ENCODE results near the gene SPHK1.

The SPHK1 gene

DNA sequence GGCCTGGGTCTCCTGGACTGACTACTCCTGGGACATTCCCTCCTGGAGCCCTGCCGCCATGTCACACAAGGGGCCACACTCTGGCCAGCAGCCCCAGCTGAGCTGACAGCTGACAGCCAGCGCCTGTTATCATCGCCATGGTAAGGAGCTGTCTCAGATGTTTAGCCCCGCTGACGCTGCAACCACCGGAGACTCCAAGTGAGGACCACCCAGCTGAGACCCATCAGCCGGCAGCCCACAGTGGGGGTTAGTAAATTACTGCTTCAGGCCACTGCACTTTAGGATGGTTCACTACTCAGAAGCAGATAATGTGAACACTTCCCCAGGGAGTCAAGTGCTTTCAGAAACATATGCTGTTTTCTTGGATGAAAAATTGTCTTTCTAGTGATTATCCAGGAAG, 14.6 kb upstream of the SPHK1 start:
- Histone ChIP-seq H3K4me3 (ENCODE audit: low read length) (no peak overlapping the region), H3K36me3 (ENCODE audit: insufficient read depth, low read length) (no peaks in the 10 kb centered on the region), H3K4me1 (ENCODE audit: insufficient read depth, low read length) (peaks cover 13% of the 10 kb centered on the region), H2AFZ (ENCODE audit: low read depth, low read length) (no peak overlapping the region), H3K9me3 (ENCODE audit: low read length) (no peaks in the 10 kb centered on the region), H3K27me3 (ENCODE audit: insufficient read depth, low read length) (no peaks in the 10 kb centered on the region)

DNA sequence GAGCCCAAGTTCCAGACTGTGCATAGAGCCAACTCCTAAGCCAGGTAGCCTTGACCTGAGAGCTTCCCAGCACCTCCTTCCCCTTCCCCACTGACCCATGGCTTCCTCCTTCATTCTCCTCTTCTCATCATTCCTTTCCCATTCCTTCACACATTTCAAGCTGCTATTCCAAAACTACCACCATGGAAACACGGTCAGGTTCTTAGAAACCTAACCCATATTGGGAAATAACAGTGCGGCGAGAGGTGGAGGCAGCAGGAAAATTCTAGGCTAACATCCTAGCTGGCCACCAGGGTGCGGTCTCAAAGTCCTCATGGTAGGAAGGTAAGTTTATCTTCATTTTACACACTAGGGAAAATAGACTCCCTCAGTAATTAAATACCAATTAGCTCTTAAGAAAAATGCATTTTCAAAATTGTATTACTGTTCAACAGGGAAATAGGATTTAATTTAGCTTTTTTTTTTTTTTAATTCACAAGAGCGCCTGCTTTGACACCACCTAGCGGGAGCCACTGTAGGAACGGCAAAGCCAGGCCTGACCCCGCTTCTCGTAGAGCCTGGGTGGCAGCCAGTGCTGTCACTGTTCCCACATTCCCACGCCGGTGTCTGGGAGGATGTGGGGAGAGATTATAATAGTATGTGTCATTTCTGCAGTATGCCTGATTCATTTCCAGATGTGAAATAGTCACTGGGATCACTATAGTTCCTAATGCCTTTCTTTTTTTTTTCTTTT, 14.0 kb upstream of the SPHK1 start:
- no peaks in the 10 kb centered on the region for H3K36me3 ChIP-seq (ENCODE audit: insufficient read depth, low read length)
- no peak overlapping the region for H3K4me3 ChIP-seq (ENCODE audit: low read length)
- H3K4me1 ChIP-seq (ENCODE audit: insufficient read depth, low read length) = peaks cover 13% of the 10 kb centered on the region
- no peaks in the 10 kb centered on the region for H3K9me3 ChIP-seq (ENCODE audit: low read length)
- H3K27me3 ChIP-seq (ENCODE audit: insufficient read depth, low read length) = no peaks in the 10 kb centered on the region
- no peak overlapping the region for H2AFZ ChIP-seq (ENCODE audit: low read depth, low read length)

- H3K27me3 ChIP-seq (ENCODE audit: insufficient read depth, low read length) = no peaks in the 10 kb centered on the region
- H3K4me3 ChIP-seq (ENCODE audit: low read length) = no peak overlapping the region
- H2AFZ ChIP-seq (ENCODE audit: low read depth, low read length) = no peak overlapping the region
- H3K36me3 ChIP-seq (ENCODE audit: insufficient read depth, low read length) = no peaks in the 10 kb centered on the region
- H3K9me3 ChIP-seq (ENCODE audit: low read length) = no peaks in the 10 kb centered on the region
- H3K4me1 ChIP-seq (ENCODE audit: insufficient read depth, low read length) = peaks cover 13% of the 10 kb centered on the region
Measured at GRCh38 chr17:76371656-76372628, 12.5 kb upstream of the SPHK1 start.

DNA sequence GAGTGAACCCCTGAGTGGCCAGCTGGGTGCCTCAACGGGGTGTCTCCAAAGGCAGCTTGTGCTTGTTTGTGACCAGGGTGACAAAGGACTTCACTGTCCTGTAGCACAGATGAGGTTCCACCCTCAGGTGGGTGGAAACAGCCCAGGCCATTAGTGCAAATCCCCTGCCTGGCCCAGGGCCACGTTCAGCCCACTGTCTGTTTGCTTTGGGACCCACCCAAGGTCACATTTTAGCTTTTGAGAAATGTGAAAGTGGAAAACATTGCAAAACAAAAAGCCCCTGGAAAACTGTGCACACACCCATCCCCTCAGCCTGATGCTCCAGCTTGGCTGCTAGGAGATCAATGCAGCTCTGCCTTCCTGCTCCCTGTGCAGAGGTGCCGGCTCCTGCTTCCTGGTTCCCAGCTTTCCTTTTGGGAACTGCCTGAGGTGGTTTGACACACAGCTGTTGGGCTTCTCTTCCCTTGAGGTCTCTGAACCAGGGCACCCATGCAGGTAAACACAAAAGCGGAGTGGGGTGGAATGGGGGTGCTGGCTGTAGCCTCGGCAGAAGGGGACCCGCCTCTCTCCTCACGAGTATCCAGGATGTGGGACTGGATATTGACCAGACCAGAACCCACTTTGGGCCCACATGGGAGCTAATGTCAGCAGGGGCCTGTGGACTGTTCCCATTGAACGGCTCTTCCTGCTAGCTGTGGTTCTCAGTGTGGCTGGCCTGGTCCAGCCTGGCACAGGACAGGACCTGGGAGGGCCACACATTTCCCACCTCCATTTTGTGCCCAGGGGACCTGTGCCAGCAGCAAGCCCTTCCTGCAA, 7.9 kb upstream of the SPHK1 start:
- H3K36me3 ChIP-seq (ENCODE audit: insufficient read depth, low read length) = no peaks in the 10 kb centered on the region
- no peaks in the 10 kb centered on the region for H3K27me3 ChIP-seq (ENCODE audit: insufficient read depth, low read length)
- H3K4me1 ChIP-seq (ENCODE audit: insufficient read depth, low read length) = peaks cover 6% of the 10 kb centered on the region
- H2AFZ ChIP-seq (ENCODE audit: low read depth, low read length) = no peak overlapping the region
- no peak overlapping the region for H3K4me3 ChIP-seq (ENCODE audit: low read length)
- H3K9me3 ChIP-seq (ENCODE audit: low read length) = no peaks in the 10 kb centered on the region

- no peak overlapping the region for H2AFZ ChIP-seq (ENCODE audit: low read depth, low read length)
- H3K9me3 ChIP-seq (ENCODE audit: low read length) = no peaks in the 10 kb centered on the region
- H3K27me3 ChIP-seq (ENCODE audit: insufficient read depth, low read length) = no peaks in the 10 kb centered on the region
- H3K36me3 ChIP-seq (ENCODE audit: insufficient read depth, low read length) = no peaks in the 10 kb centered on the region
- H3K4me3 ChIP-seq (ENCODE audit: low read length) = no peak overlapping the region
- peaks cover 14% of the 10 kb centered on the region for H3K4me1 ChIP-seq (ENCODE audit: insufficient read depth, low read length)
Measured at GRCh38 chr17:76378548-76379274, 5.7 kb upstream of the SPHK1 start.

- Histone ChIP-seq H3K9me3 (ENCODE audit: low read length) (no peaks in the 10 kb centered on the region), H3K36me3 (ENCODE audit: insufficient read depth, low read length) (no peaks in the 10 kb centered on the region)
Measured at GRCh38 chr17:76379275-76379641, 5.2 kb upstream of the SPHK1 start.

DNA sequence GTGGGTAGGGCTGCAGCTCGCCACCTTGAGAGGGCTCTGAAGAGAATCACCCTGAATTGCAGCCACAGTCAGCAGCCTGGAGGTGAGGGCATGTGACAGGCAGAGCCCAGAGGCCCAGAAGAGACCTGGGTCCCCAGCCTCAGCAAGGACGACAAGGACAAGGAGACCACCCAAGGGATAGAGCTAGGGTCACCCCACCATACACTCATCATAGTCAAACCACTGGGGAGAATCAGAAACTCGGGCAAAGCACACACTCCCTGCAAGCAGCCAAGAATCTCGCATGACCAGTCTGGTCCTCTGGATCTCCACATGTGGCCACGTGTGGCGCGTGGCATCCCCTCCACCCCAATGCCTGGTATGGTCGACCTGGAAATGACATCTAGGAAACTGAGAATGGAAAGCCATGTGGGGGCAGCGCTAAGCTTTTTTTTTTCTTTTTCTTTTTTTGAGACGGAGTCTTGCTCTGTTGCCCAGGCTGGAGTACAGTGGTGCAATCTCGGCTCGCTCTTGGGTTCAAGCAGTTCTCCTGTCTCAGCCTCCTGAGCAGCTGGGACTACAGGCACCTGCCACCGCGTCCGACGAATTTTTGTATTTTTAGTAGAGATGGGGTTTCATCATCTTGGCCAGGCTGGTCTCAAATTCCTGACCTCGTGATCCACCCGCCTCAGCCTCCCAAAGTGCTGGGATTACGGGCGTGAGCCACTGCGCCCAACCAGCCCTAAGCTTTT, 4.6 kb upstream of the SPHK1 start:
- Histone ChIP-seq H3K36me3 (ENCODE audit: insufficient read depth, low read length) (no peaks in the 10 kb centered on the region), H3K4me3 (ENCODE audit: low read length) (no peak overlapping the region), H2AFZ (ENCODE audit: low read depth, low read length) (no peak overlapping the region), H3K4me1 (ENCODE audit: insufficient read depth, low read length) (peaks cover 13% of the 10 kb centered on the region), H3K9me3 (ENCODE audit: low read length) (no peaks in the 10 kb centered on the region), H3K27me3 (ENCODE audit: insufficient read depth, low read length) (no peaks in the 10 kb centered on the region)

More at GRCh38 chr17:76379275-76379641, 5.2 kb upstream of the SPHK1 start:
- H3K4me1 ChIP-seq (ENCODE audit: insufficient read depth, low read length) = peaks cover 13% of the 10 kb centered on the region
- no peak overlapping the region for H3K4me3 ChIP-seq (ENCODE audit: low read length)
- H3K27me3 ChIP-seq (ENCODE audit: insufficient read depth, low read length) = no peaks in the 10 kb centered on the region
- H2AFZ ChIP-seq (ENCODE audit: low read depth, low read length) = no peak overlapping the region

DNA sequence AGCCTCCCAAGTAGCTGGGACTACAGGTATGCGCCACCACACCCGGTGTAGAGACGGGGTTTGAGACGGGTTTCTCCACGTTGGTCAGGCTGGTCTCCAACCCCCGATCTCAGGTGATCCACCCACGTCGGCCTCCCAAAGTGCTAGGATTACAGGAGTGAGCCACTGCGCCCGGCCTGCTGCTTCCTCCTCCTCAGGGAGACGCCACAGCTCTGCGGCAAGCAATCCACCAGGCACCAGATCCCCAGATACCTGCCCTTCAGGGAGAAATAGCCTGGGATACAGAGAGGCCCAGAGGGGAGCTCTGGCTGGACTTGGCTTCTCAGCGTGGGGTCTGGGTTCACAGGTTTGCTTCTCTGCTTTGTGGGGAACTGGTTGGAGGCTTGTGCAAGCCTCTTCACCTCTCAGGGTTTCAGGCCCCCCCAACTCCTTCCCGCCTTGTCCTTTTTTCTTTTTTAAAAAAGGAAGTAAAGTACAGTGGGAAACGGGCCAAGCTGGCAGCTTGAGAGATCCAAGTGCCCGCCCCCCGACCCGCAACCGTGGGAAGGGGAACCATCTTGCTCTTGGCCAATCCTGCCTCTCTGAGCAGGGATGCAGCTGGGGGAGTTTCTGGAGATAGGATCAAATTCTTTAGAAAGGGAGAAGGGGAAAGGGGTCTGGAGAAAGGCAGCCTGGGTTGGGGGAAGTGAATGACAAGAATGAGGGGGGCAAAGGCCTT, 2.6 kb upstream of the SPHK1 start:
- Histone ChIP-seq H3K9me3 (ENCODE audit: low read length) (no peaks in the 10 kb centered on the region), H3K4me3 (ENCODE audit: low read length) (no peak overlapping the region), H3K4me1 (ENCODE audit: insufficient read depth, low read length) (peaks cover 13% of the 10 kb centered on the region), H2AFZ (ENCODE audit: low read depth, low read length) (no peak overlapping the region), H3K27me3 (ENCODE audit: insufficient read depth, low read length) (no peaks in the 10 kb centered on the region), H3K36me3 (ENCODE audit: insufficient read depth, low read length) (no peaks in the 10 kb centered on the region)

DNA sequence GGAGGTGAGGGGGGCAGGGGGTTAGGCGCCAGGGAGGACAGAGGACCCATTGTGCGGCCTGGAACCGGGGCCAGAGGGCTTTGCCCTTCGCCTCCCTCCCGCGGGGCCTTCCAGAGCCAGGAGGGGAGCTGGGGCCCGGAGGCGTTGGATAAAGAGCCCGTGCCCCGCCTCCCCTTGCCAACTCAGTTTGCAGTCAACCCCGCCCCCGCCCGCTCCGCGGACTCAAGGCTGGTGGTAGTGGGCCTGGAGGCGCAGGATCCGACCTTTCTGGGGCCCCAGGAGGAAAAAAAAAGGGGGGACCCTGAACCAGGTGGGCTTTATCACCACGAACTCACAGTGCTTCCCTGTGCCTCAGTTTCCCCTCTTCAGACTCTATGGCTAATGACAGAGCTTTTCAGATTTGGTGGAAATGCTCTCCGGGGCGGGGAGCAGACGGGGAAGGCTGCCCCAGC, 2.0 kb upstream of the SPHK1 start:
- Histone ChIP-seq H3K27me3 (ENCODE audit: insufficient read depth, low read length) (no peaks in the 10 kb centered on the region), H3K9me3 (ENCODE audit: low read length) (no peaks in the 10 kb centered on the region), H3K36me3 (ENCODE audit: insufficient read depth, low read length) (peaks cover 5% of the 10 kb centered on the region), H3K4me1 (ENCODE audit: insufficient read depth, low read length) (peaks cover 13% of the 10 kb centered on the region), H3K4me3 (ENCODE audit: low read length) (peak overlapping the region; percentile 59), H2AFZ (ENCODE audit: low read depth, low read length) (peak overlapping the region; percentile 70)

GRCh38 chr17:76382803-76383545, 1.4 kb upstream of the SPHK1 start:
- Histone ChIP-seq H3K4me1 (ENCODE audit: insufficient read depth, low read length) (peaks cover 13% of the 10 kb centered on the region), H3K27me3 (ENCODE audit: insufficient read depth, low read length) (no peaks in the 10 kb centered on the region), H3K4me3 (ENCODE audit: low read length) (peak overlapping the region; percentile 59), H3K9me3 (ENCODE audit: low read length) (no peaks in the 10 kb centered on the region), H2AFZ (ENCODE audit: low read depth, low read length) (peak overlapping the region; percentile 70), H3K36me3 (ENCODE audit: insufficient read depth, low read length) (peaks cover 6% of the 10 kb centered on the region)
